Mucosa of descending colon (tissue), 3 donors: ENCODE measurements around the gene FAM240A. TPM values are rescaled to one million over a fixed set of nuclear protein-coding genes. Genes with fewer than 3 reads are reported as not detected.
"Not testable (repeated sequence)": the region's sequence is repeated elsewhere in the genome, so short reads cannot be mapped to it uniquely, and the experiment has no call there.

Experiments used
- ATAC-seq: fragments of 200-7000 bp; cut with Tn5 transposase; one replicate; pipeline ENCODE4 v1.9.1; 2020; ENCODE audit warnings: mild to moderate bottlenecking, moderate library complexity
- DNase-seq, 3 donors: peaks; one replicate each; pipeline ENCODE4 v3.0.0-alpha.2; 2020
- H3K36me3 ChIP-seq: fragments of 200-600 bp; one replicate; pipeline ENCODE4 v1.8.0; 2021; ENCODE audit warnings: low read depth, mild to moderate bottlenecking
- H3K4me1 ChIP-seq: fragments of 200-600 bp; one replicate; pipeline ENCODE4 v1.8.0; 2021; ENCODE audit warnings: low read depth, mild to moderate bottlenecking
- H3K4me3 ChIP-seq: fragments of 200-600 bp; one replicate; pipeline ENCODE4 v1.8.0; 2021; ENCODE audit warnings: mild to moderate bottlenecking
- H3K9me3 ChIP-seq: fragments of 200-600 bp; one replicate; pipeline ENCODE4 v1.8.0; 2021; ENCODE audit warnings: mild to moderate bottlenecking
- intact Hi-C, 2 donors: fragments of 100-400 bp; cut with DNase I in 1 of 2; cut with micrococcal nuclease in 1 of 2; formaldehyde crosslinking; loops; one replicate each; pipeline versions ENCODE4 v1.11.0 to v1.11.1; 2022; cut with DNase I, micrococcal nuclease
- total RNA-seq, 3 donors: library from RNA; stranded (reverse); fragmentation: NEBNext Ultra II Directional in 2 of 3; extraction: Animal tissue kit (Norgen Biotek cat#: 25700) in 2 of 3; gene quantifications; one replicate each; pipeline versions ENCODE4 v1.2.1 to v1.2.4, GENCODE V29; 2021 to 2023
- TF ChIP-seq, protein P1 (sequence below): fragments of 200-600 bp; IDR thresholded peaks from one replicate; pipeline ENCODE4 v1.8.0; 2022; ENCODE audit warnings: antibody characterized with exemption, mild to moderate bottlenecking
- donor health status: DM: no; HTN: no; CAD: no; lungs with moderate emphysema.
- donor health status: DM: no; HTN: no; CAD: no.
- donor health status: DM: no; HTN: yes; CAD: no.

FAM240A gene
- total RNA-seq, 3 donors from 2014 or later: not detected

DNA sequence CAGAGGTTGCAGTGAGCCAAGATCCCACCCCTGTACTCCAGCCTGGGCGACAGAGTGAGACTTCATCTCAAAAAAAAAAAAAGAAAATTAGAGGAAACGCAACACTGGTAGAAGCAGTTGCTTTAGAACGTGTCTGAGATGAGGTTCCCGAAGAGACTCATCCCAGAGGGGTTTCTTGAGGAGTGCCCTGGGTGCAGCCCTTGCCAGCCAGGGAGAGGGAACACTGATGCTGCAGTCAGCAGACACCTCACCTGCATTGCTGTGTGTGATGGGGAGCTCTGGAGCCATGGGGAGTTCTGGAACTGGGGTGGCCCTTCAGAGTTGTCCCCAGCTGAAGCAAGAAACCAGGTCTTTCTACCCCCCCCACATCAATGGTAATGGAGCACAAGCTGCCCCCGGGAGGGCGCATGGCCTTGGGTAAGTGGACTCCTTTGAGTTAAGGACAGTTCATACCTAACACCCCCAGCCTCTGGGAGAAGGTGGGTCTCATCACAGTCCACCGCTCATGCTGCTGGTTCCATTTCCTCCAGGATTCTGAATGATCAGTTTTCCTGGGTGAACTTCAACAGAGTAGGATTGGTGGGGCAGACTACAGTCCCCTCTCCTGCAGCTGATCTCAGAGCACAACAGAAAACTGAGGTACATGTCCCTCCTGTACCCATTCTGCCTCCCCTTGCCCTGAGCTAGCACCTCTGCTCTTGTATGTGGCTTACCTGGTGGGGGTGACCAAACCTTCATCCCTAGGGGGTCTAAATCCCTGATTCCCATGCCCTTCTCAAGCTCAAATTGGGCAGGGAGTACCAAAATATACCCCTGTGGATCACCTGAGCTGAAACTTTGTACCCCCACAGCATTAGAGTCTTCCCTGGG is 27.5 kb upstream of the FAM240A start:
- Histone ChIP-seq H3K4me3 (no peak overlapping the region), H3K36me3 (no peaks in the 10 kb centered on the region), H3K9me3 (no peaks in the 10 kb centered on the region), H3K4me1 (peaks cover 2% of the 10 kb centered on the region)
- DNase-seq (no peak), ATAC-seq (no peak)
- intact Hi-C loops: no loop called here
- TF ChIP-seq, protein P1, sequence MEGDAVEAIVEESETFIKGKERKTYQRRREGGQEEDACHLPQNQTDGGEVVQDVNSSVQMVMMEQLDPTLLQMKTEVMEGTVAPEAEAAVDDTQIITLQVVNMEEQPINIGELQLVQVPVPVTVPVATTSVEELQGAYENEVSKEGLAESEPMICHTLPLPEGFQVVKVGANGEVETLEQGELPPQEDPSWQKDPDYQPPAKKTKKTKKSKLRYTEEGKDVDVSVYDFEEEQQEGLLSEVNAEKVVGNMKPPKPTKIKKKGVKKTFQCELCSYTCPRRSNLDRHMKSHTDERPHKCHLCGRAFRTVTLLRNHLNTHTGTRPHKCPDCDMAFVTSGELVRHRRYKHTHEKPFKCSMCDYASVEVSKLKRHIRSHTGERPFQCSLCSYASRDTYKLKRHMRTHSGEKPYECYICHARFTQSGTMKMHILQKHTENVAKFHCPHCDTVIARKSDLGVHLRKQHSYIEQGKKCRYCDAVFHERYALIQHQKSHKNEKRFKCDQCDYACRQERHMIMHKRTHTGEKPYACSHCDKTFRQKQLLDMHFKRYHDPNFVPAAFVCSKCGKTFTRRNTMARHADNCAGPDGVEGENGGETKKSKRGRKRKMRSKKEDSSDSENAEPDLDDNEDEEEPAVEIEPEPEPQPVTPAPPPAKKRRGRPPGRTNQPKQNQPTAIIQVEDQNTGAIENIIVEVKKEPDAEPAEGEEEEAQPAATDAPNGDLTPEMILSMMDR: no peak

DNA sequence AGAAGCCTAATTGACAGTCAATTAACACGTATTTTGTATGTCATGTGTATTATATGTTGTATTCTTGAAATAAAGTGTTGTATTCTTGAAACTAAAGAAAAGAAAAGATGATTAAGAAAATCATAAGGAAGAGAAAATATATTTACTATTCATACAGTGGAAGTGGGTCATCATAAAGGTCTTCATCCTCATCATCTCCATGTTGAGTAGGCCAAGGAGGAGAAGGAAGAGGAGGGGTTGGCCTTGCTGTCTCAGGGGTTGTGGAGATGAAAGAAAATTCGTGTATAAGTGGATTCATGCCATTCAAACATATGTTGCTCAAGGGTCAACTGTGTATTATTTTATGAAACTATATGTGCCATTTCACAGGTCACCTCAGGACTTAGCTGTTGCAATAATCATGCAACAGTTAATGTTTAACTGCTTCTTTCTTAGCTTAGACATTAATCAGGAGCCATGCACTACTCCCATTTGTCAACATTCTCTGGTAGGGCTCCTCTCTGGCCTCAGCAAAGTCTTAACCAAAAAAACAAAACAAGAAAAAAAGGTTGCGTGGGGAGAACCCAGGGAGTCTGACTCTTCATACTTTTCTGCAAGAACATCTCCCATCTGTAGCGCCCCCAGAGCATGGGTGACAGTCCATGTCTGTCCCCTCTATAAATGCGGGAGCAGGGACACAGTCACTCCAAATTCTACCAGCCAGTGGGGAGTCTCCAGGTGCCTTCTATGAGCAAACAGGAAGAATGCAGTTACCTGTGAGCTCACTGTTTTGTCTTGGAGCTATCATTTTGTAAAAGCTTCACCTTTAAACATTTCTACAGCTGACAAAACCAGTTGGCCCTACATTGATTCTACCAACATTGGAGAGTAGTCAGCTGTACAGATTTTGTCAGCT is 26.3 kb upstream of the FAM240A start:
- intact Hi-C loops: no loop called here
- Histone ChIP-seq H3K4me1 (peaks cover 2% of the 10 kb centered on the region), H3K4me3 (no peak overlapping the region), H3K9me3 (no peaks in the 10 kb centered on the region), H3K36me3 (no peaks in the 10 kb centered on the region)
- ATAC-seq (peak; percentile 98), DNase-seq (peak in 1 of 3 donors; percentile 35)
- TF ChIP-seq, protein P1: no peak

DNA sequence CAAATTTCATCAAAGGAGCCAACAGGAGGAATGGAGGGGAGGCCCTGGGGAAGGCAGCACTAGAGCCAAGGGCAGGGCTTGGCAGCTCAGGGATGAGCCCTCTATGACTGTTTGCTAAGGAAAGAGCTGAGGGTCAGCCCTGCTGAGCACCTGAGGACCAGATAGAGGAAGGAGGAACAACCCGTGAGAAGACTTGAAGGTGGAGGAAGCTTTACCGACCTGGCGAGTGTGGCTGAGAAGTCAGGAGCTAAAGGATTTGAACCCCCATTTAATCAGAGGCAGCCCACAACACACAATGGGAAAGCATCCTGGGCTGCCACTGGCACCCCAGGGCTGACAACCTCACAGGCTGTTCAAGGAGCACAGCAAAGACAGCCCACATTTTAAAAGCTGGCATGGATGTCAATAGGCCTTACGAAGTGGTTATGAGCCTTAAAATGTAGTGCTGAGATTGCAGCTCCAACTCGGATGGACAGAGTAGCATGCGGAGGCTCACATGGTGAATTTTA is 25.5 kb upstream of the FAM240A start:
- Histone ChIP-seq H3K9me3 (no peaks in the 10 kb centered on the region), H3K4me1 (peaks cover 2% of the 10 kb centered on the region), H3K4me3 (no peak overlapping the region), H3K36me3 (no peaks in the 10 kb centered on the region)
- TF ChIP-seq, protein P1: no peak
- ATAC-seq: peak; percentile 61
- no peak for DNase-seq
- intact Hi-C loops: no loop called here

DNA sequence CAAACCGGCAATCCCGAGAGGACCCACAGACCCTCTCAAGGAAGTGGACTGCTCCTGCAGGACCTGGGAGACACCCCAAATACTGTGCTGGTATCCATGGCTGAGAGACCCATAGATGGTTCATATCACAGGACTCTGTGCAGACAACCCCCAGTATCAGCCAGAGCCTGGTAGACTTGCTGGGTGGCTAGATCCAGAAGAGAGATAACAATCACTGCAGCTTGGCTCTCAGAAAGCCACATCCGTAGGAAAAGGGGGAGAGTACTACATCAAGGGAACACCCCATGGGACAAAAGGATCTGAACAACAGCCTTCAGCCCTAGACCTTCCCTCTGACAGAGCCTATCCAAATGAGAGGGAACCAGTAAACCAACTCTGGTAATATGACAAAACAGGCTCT is 25.1 kb upstream of the FAM240A start:
- H3K9me3 ChIP-seq, intact Hi-C loops, H3K4me3 ChIP-seq, H3K36me3 ChIP-seq, ATAC-seq, DNase-seq, H3K4me1 ChIP-seq: not testable (repeated sequence)

DNA sequence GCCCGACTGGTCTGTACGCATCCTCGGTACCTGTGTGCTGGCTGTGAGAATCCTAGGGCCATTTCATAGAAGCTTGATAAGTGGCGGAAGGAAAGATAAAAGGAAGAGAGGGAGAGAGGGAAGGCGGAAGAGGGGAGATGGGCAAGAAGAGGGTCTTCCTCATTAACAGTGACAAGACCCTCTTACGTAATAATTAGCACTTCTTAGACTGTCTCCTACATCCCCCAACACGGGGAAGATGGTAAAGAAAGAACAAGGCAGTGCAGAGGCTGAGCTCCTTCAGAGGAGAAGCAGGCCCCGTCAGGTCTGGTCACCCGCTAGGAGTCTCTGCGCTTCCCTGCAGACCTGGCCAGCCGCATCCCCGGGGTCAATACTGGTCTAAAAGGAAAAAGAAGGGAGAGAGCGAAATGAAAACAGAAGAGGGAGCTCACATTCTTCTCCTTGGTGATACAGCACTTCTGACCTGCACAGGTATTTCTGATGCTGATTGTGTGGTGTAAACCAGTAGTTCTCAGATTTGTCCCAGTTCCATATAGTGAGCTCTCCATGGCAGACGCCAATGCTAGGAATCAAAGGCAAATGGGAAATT is 19.0 kb upstream of the FAM240A start:
- DNase-seq: no peak
- Histone ChIP-seq H3K4me1 (no peaks in the 10 kb centered on the region), H3K36me3 (no peaks in the 10 kb centered on the region), H3K9me3 (no peaks in the 10 kb centered on the region), H3K4me3 (no peak overlapping the region)
- TF ChIP-seq, protein P1: no peak
- ATAC-seq: no peak
- intact Hi-C loops: no loop called here
